Heart right ventricle (tissue), 16 donors: ENCODE data around the gene EML2. TPM values are rescaled to one million over a fixed set of nuclear protein-coding genes. Genes with fewer than 3 reads are reported as not detected.

ENCODE experiments used
- ATAC-seq, 8 donors: fragments of 200-7000 bp; cut with Tn5 transposase; one replicate each; pipeline ENCODE4 v1.9.1; 2020; ENCODE audit warnings: mild to moderate bottlenecking in 8 of 8, moderate library complexity in 8 of 8, moderate number of reproducible peaks in 1 of 8
- DNase-seq, 2 donors: peaks; one replicate each; pipeline ENCODE4 v3.0.0-alpha.2; 2020
- H3K27ac ChIP-seq, 10 donors: fragments of 200-600 bp; sonication (generic) in 2 of 10; one replicate each; pipeline versions ENCODE4 v1.5.0 to v1.8.0; 2020 to 2022; ENCODE audit warnings: mild to moderate bottlenecking in 3 of 10
- H3K27me3 ChIP-seq, 7 donors: fragments of 200-600 bp; one replicate each; pipeline ENCODE4 v1.8.0; 2021 to 2022; ENCODE audit warnings: mild to moderate bottlenecking in 2 of 7
- H3K36me3 ChIP-seq, 9 donors: fragments of 200-600 bp; sonication (generic) in 1 of 9; one replicate each; pipeline versions ENCODE4 v1.5.0 to v1.8.0; 2020 to 2022; ENCODE audit warnings: mild to moderate bottlenecking in 2 of 9
- H3K4me1 ChIP-seq, 9 donors: fragments of 200-600 bp; sonication (generic) in 1 of 9; one replicate each; pipeline versions ENCODE4 v1.5.0 to v1.8.0; 2020 to 2022; ENCODE audit warnings: mild to moderate bottlenecking in 4 of 9
- H3K4me3 ChIP-seq, 10 donors: fragments of 200-600 bp; sonication (generic) in 2 of 10; one replicate each; pipeline versions ENCODE4 v1.5.0 to v1.8.0; 2020 to 2022; ENCODE audit warnings: mild to moderate bottlenecking in 7 of 10, moderate library complexity in 2 of 10
- H3K9me3 ChIP-seq, 11 donors: fragments of 200-600 bp in 10 of 11; sonication (generic) in 2 of 11; one replicate each; pipeline versions ENCODE4 v1.5.0 to v1.8.0; 2013 to 2022; ENCODE audit warnings: mild to moderate bottlenecking in 2 of 11, control low read depth in 1 of 11, moderate library complexity in 1 of 11
- WGBS, 2 donors: extraction: QIAGEN DNeasy Blood & Tissue Kit; methylation state at CpG; one replicate each; pipeline ENCODE4 v1.1.7; 2013; ENCODE audit warnings: inconsistent platforms in 1 of 2; 5-methylcytosine and 5-hydroxymethylcytosine counted together
- intact Hi-C, 10 donors: fragments of 100-400 bp; cut with DNase I; formaldehyde crosslinking; loops; one replicate each; pipeline versions ENCODE4 v1.11.1 to v1.14.2; 2022
- polyA plus RNA-seq, 2 donors: library from polyadenylated mRNA; stranded (reverse); fragments of 200-250 nt; gene quantifications; one replicate each; pipeline ENCODE4 v1.2.3, GENCODE V29; 2013
- total RNA-seq, 10 donors: library from RNA; stranded (reverse); fragmentation: NEBNext Ultra II Directional in 3 of 10; extraction: Animal tissue kit (Norgen Biotek cat#: 25700) in 3 of 10; gene quantifications; one replicate each; pipeline versions ENCODE4 v1.2.1 to v1.2.4, GENCODE V29; 2021 to 2023
- TF ChIP-seq, protein P1 (sequence below), 9 donors: fragments of 200-600 bp; sonication (generic) in 2 of 9; IDR thresholded peaks; one replicate each; pipeline versions ENCODE4 v1.5.0 to v1.8.0; 2021 to 2022; ENCODE audit warnings: antibody characterized with exemption in 9 of 9, mild to moderate bottlenecking in 5 of 9, moderate library complexity in 1 of 9
- donor health status: Arrhythmogenic right ventricular cardiomyopathy.
- donor health status: ischemic (EF 13 %, LVEDD 7.1; RV severe dilation, severe dysfunction).
- donor health status: healthy with polysubstance abuse.
- donor health status: DM: no; HTN: yes; CAD: no.
- donor health status: DM: no; HTN: no; CAD: no.
- donor health status: ischemic (EF 25% LVEDD 6.9; RV normal size, moderate dysfunction).
- donor health status: ischemic (EF 25% LVEDD 5.7; RV mildly dilated, moderate dysfunction).
- donor health status: healthy.
- donor health status: DM: yes; HTN: yes; CAD: no.
- donor health status: Ischemic cardiomyopathy.
- donor health status: ischemic (EF 35%, LVEDD 5.7; RV mildly dilated, moderate dysfunction).
- donor health status: nonischemic (EF 11% LVEDD 7.7; RV severe dilation, severe dysfunction).
- donor health status: DM: yes; HTN: yes; CAD: no.
- donor health status: PGD.
- donor health status: ischemic (EF 29% LVEDD 5.4; RV normal size, mild dysfunction).
- donor health status: nonischemic (EF 23%, LVEDD 6.1; RV moderate dilation, normal function).

The EML2 gene
- total and polyA plus RNA-seq, 12 donors: 17.3 to 54.5 (median 43.9) TPM

DNA sequence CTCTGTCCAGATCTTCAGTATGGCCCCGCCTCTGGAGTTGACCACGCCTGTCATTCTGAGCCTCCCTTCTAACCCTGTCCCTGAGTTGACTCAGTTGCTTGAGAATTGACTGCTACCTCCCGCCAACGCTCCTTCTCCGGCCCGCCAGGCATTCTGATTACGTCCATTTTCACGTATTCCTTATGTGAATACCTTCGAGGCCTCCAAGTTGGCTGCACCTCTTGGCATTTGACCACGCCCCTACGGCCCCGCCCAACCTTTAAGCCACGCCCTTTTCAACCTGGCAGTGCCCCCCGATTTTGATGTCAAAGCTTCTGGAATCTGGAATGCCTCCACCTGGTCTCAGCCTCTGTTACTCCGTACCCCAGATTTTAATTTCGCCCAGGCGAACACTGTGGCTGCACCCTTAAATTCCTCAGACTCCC, 1.7 kb upstream of the EML2 start:
- peak overlapping the region in 9 of 10 donors; percentile 74 to 89 (median 82) for H3K27ac ChIP-seq
- H3K36me3 ChIP-seq: no peaks in the 10 kb centered on the region
- DNase-seq: peak in 1 of 2 donors; percentile 23
- H3K4me1 ChIP-seq: peaks cover 4 to 66% (median 54%) of the 10 kb centered on the region in 9 donors
- peaks cover 0 to 20% (median 0%) of the 10 kb centered on the region in 7 donors for H3K27me3 ChIP-seq
- peak overlapping the region in 2 of 10 donors; percentile 51 for H3K4me3 ChIP-seq
- TF ChIP-seq, protein P1, sequence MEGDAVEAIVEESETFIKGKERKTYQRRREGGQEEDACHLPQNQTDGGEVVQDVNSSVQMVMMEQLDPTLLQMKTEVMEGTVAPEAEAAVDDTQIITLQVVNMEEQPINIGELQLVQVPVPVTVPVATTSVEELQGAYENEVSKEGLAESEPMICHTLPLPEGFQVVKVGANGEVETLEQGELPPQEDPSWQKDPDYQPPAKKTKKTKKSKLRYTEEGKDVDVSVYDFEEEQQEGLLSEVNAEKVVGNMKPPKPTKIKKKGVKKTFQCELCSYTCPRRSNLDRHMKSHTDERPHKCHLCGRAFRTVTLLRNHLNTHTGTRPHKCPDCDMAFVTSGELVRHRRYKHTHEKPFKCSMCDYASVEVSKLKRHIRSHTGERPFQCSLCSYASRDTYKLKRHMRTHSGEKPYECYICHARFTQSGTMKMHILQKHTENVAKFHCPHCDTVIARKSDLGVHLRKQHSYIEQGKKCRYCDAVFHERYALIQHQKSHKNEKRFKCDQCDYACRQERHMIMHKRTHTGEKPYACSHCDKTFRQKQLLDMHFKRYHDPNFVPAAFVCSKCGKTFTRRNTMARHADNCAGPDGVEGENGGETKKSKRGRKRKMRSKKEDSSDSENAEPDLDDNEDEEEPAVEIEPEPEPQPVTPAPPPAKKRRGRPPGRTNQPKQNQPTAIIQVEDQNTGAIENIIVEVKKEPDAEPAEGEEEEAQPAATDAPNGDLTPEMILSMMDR (IDR thresholded peaks at IDR 0.05): no peak
- no peaks in the 10 kb centered on the region for H3K9me3 ChIP-seq
- intact Hi-C loops: loop anchor here in 9 of 10 donors (5.0 to 10.0 kb wide), 7 partner anchors 34 to 216 kb away; partner anchors contain the start of genes OPA3 (in 3 of the 9), PPM1N (in 3 of the 9), RTN2 (in 3 of the 9) and ERCC1 (in 1 of the 9)
- no peak for ATAC-seq
- 51 to 58% methylated on average over 17 of the region's 17 CpGs for WGBS, 2 donors

DNA sequence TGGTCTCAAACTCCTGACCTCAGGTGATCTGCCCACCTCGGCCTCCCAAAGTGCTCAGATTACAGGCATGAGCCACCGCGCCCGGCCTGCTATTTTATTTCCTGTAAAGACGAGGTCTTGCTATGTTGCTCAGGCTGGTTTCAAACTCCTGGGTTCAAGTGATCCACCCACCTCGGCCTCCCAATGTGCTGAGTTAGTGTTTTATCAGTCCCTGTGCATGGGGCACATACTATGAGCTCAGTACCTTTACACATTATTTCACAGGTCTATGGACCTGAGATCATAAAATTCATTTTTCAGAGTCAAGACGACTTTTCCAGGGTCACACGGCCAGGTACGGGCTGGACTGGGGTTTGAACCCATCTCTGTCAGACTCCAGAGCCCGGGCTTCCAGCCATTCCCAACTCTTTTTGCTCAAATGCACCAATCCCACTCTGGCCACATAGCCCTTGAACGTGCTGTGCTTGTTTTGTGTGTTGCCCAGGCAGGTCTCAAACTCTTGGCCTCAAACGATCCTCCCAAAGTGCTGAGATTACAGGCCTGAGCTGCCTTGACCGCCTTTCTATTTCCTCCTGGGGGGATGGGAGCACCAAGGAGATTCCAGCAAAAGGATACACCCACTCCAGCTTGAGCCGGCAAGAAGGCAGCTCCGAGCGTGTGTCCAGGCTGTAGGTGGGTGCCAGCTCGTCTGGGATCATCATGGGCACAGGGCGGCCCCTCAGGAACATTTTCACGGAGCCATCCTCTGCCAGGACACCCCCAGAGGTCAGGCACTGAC, 1.1 kb downstream of the EML2 start:
- 75% methylated on average over 19 of the region's 19 CpGs for WGBS, 2 donors
- intact Hi-C loops: no loop called here
- H3K4me1 ChIP-seq: peaks cover 4 to 56% (median 48%) of the 10 kb centered on the region in 9 donors
- H3K27me3 ChIP-seq: no peaks in the 10 kb centered on the region
- no peak for ATAC-seq
- TF ChIP-seq, protein P1 (IDR thresholded peaks at IDR 0.05): no peak
- no peak for DNase-seq
- H3K4me3 ChIP-seq: peak overlapping the region in 9 of 10 donors; percentile 39 to 72 (median 67)
- H3K27ac ChIP-seq: peak overlapping the region in 4 of 10 donors; percentile 54 to 79 (median 66)
- H3K36me3 ChIP-seq: peaks cover 0 to 5% (median 0%) of the 10 kb centered on the region in 9 donors
- no peaks in the 10 kb centered on the region for H3K9me3 ChIP-seq

DNA sequence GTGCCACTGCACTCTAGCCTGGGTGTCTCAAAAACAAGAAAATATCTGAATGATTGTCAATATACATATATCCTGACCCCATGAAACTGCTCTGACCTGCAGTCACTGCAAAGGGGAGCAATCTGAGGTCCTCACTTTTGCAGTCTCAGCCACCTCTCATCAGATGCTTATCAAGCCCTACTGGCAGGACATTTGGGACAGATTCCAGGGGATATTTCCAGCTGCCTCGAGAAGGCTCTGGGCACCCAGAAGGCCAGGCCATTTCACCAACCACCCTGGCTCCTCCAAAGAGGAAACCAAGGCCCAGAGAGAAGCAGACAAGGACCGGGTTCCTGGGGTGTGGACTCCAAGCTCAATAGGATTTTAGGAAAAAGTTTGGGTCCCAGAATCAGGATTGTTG, 2.3 kb downstream of the EML2 start:
- peaks cover 0 to 8% (median 0%) of the 10 kb centered on the region in 9 donors for H3K36me3 ChIP-seq
- TF ChIP-seq, protein P1 (IDR thresholded peaks at IDR 0.05): no peak
- no peaks in the 10 kb centered on the region for H3K9me3 ChIP-seq
- intact Hi-C loops: no loop called here
- H3K27ac ChIP-seq: peak overlapping the region in 2 of 10 donors; percentile 1 to 35
- no peaks in the 10 kb centered on the region for H3K27me3 ChIP-seq
- H3K4me3 ChIP-seq: no peak overlapping the region
- DNase-seq (no peak), ATAC-seq (no peak)
- H3K4me1 ChIP-seq: peaks cover 4 to 55% (median 36%) of the 10 kb centered on the region in 9 donors
- WGBS, 2 donors: 59 to 65% methylated on average over 2 of the region's 2 CpGs

DNA sequence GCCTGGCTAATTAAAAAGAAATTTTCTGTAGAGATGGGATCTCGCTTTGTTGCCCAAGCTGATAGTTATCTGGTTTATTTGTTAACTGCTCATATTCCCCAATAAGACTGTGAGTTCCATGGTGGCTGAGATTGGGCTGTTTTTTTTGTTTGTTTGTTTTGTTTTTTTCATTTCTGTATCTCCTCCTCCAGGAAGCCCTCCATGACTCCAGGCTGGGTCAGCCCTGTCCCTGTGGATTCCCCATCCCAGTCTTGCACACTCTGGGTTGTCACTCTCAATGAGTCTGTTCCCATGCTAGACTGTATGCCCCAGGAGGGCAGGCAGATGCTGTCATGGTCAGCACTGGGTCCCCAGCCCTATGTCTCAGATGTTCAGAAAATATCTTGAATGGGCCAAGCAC, 2.9 kb downstream of the EML2 start:
- DNase-seq (no peak), ATAC-seq (no peak)
- 95 to 100% methylated on average over 1 of the region's 1 CpG for whole genome bisulfite sequencing, 2 donors
- TF ChIP-seq, protein P1 (IDR thresholded peaks at IDR 0.05): no peak
- peak overlapping the region in 1 of 10 donors; percentile 35 for H3K27ac ChIP-seq
- H3K36me3 ChIP-seq: peaks cover 0 to 8% (median 0%) of the 10 kb centered on the region in 9 donors
- no peaks in the 10 kb centered on the region for H3K27me3 ChIP-seq
- no peak overlapping the region for H3K4me3 ChIP-seq
- intact Hi-C loops: no loop called here
- peaks cover 0 to 52% (median 30%) of the 10 kb centered on the region in 9 donors for H3K4me1 ChIP-seq
- no peaks in the 10 kb centered on the region for H3K9me3 ChIP-seq
